ENCODE measurements around the gene DAAM1.

The DAAM1 gene

GRCh38 chr14:59374048-59374447, 185.6 kb downstream of the DAAM1 start:
- TF ChIP-seq FOXA1 (IDR thresholded peaks at IDR 0.05) (no peak), ARNT (IDR thresholded peaks at IDR 0.05) (no peak), NFRKB (IDR thresholded peaks at IDR 0.05) (no peak), L3MBTL2 (conservative IDR thresholded peaks at IDR 0.05) (no peak), PKNOX1 (IDR thresholded peaks at IDR 0.05) (no peak), ZNF384 (IDR thresholded peaks at IDR 0.05) (no peak), SUZ12 (IDR thresholded peaks at IDR 0.05) (no peak), FOXM1 (IDR thresholded peaks at IDR 0.05; ENCODE audit: borderline replicate concordance) (no peak), HDGF (IDR thresholded peaks at IDR 0.05; ENCODE audit: borderline replicate concordance) (no peak), ELF4 (IDR thresholded peaks at IDR 0.05) (no peak), BHLHE40 (IDR thresholded peaks at IDR 0.05; ENCODE audit: borderline replicate concordance) (no peak), CTBP1 (IDR thresholded peaks at IDR 0.05; ENCODE audit: borderline replicate concordance) (no peak), FOXK2 (IDR thresholded peaks at IDR 0.05) (no peak), SP1 (IDR thresholded peaks at IDR 0.05) (no peak)
- no peak for DNase-seq (ENCODE audit: extremely low spot score)
- CTCF ChIA-PET, result no interaction called here
- POLR2A ChIA-PET, result no interaction called here

- ChIA-PET POLR2A (interaction anchor here (1.5 kb wide), 1 partner anchor 42 kb away, joined by 3 read pairs; no protein-coding TSS in a partner anchor), CTCF (no interaction called here)
- TF ChIP-seq HDGF (IDR thresholded peaks at IDR 0.05; ENCODE audit: borderline replicate concordance), result no peak
- no peak for TF ChIP-seq SUZ12 (IDR thresholded peaks at IDR 0.05)
- no peak for TF ChIP-seq TARDBP (IDR thresholded peaks at IDR 0.05)
- no peak for TF ChIP-seq ELF4 (IDR thresholded peaks at IDR 0.05)
- TF ChIP-seq FOXK2 (IDR thresholded peaks at IDR 0.05), result no peak
- no peak for TF ChIP-seq LEF1 (IDR thresholded peaks at IDR 0.05; ENCODE audit: borderline replicate concordance)
- no peak for TF ChIP-seq L3MBTL2 (conservative IDR thresholded peaks at IDR 0.05)
- no peak for TF ChIP-seq NFRKB (IDR thresholded peaks at IDR 0.05)
- no peak for TF ChIP-seq FOXA1 (IDR thresholded peaks at IDR 0.05)
- no peak for TF ChIP-seq CTBP1 (IDR thresholded peaks at IDR 0.05; ENCODE audit: borderline replicate concordance)
- TF ChIP-seq SP1 (IDR thresholded peaks at IDR 0.05), result no peak
- TF ChIP-seq BHLHE40 (IDR thresholded peaks at IDR 0.05; ENCODE audit: borderline replicate concordance), result no peak
- no peak for TF ChIP-seq ARNT (IDR thresholded peaks at IDR 0.05)
- no peak for TF ChIP-seq PKNOX1 (IDR thresholded peaks at IDR 0.05)
- no peak for TF ChIP-seq ZNF384 (IDR thresholded peaks at IDR 0.05)
- TF ChIP-seq FOXM1 (IDR thresholded peaks at IDR 0.05; ENCODE audit: borderline replicate concordance), result no peak
- no peak for DNase-seq (ENCODE audit: extremely low spot score)
These were observed 188.2 kb downstream of the DAAM1 start for GRCh38 chr14:59376686-59377085.

GRCh38 chr14:59377491-59377890, 189.0 kb downstream of the DAAM1 start:
- ChIA-PET POLR2A (interaction anchor here (1.5 kb wide), 1 partner anchor 41 kb away, joined by 3 read pairs; no protein-coding TSS in a partner anchor), CTCF (no interaction called here)
- DNase-seq (ENCODE audit: extremely low spot score), result no peak
- TF ChIP-seq BHLHE40 (IDR thresholded peaks at IDR 0.05; ENCODE audit: borderline replicate concordance), result no peak
- no peak for TF ChIP-seq PKNOX1 (IDR thresholded peaks at IDR 0.05)
- no peak for TF ChIP-seq ARNT (IDR thresholded peaks at IDR 0.05)
- no peak for TF ChIP-seq CTBP1 (IDR thresholded peaks at IDR 0.05; ENCODE audit: borderline replicate concordance)
- TF ChIP-seq SP1 (IDR thresholded peaks at IDR 0.05), result no peak
- no peak for TF ChIP-seq ELF4 (IDR thresholded peaks at IDR 0.05)

GRCh38 chr14:59377991-59378601, 189.6 kb downstream of the DAAM1 start:
- TF ChIP-seq NFRKB (IDR thresholded peaks at IDR 0.05) (no peak), FOXA1 (IDR thresholded peaks at IDR 0.05) (no peak), ELF4 (IDR thresholded peaks at IDR 0.05) (no peak), L3MBTL2 (conservative IDR thresholded peaks at IDR 0.05) (no peak), ARNT (IDR thresholded peaks at IDR 0.05) (no peak), HDGF (IDR thresholded peaks at IDR 0.05; ENCODE audit: borderline replicate concordance) (no peak), LEF1 (IDR thresholded peaks at IDR 0.05; ENCODE audit: borderline replicate concordance) (no peak), SUZ12 (IDR thresholded peaks at IDR 0.05) (no peak), TARDBP (IDR thresholded peaks at IDR 0.05) (no peak), FOXK2 (IDR thresholded peaks at IDR 0.05) (no peak), ZNF384 (IDR thresholded peaks at IDR 0.05) (no peak), SP1 (IDR thresholded peaks at IDR 0.05) (no peak), BHLHE40 (IDR thresholded peaks at IDR 0.05; ENCODE audit: borderline replicate concordance) (no peak), PKNOX1 (IDR thresholded peaks at IDR 0.05) (no peak), FOXM1 (IDR thresholded peaks at IDR 0.05; ENCODE audit: borderline replicate concordance) (no peak), CTBP1 (IDR thresholded peaks at IDR 0.05; ENCODE audit: borderline replicate concordance) (no peak)
- no peak for DNase-seq (ENCODE audit: extremely low spot score)
- ChIA-PET CTCF (no interaction called here), POLR2A (interaction anchor here (1.5 kb wide), 1 partner anchor 41 kb away, joined by 3 read pairs; no protein-coding TSS in a partner anchor)

GRCh38 chr14:59389936-59390335, 201.5 kb downstream of the DAAM1 start:
- TF ChIP-seq SP1 (IDR thresholded peaks at IDR 0.05), result no peak
- TF ChIP-seq HDGF (IDR thresholded peaks at IDR 0.05; ENCODE audit: borderline replicate concordance), result no peak
- no peak for TF ChIP-seq L3MBTL2 (conservative IDR thresholded peaks at IDR 0.05)
- no peak for TF ChIP-seq ZNF384 (IDR thresholded peaks at IDR 0.05)
- no peak for TF ChIP-seq TARDBP (IDR thresholded peaks at IDR 0.05)
- POLR2A ChIA-PET, result no interaction called here
- no peak for DNase-seq (ENCODE audit: extremely low spot score)
- CTCF ChIA-PET, result no interaction called here

Measured in HEK293T (cell line).